HG03045 (cell line): ENCODE data around the gene SPON1.

ENCODE experiments used
- ATAC-seq: cut with Tn5 transposase; IDR thresholded peaks from one replicate; pipeline ENCODE4 v1.9.1; 2021; ENCODE audit warnings: mild to moderate bottlenecking, moderate library complexity; ENCODE audit not compliant: unreplicated experiment

The SPON1 gene

GRCh38 chr11:14179116-14179820 lies 216.7 kb downstream of the SPON1 start:
- ATAC-seq = no peak

- ATAC-seq = no peak
These were observed 218.6 kb downstream of the SPON1 start for GRCh38 chr11:14181121-14181520.

GRCh38 chr11:14182833-14183364 lies 220.4 kb downstream of the SPON1 start:
- ATAC-seq = no peak

GRCh38 chr11:14184028-14184940 lies 221.8 kb downstream of the SPON1 start:
- ATAC-seq = no peak

- ATAC-seq = no peak
These were observed 222.9 kb downstream of the SPON1 start for GRCh38 chr11:14185461-14185860.

- ATAC-seq = no peak
These were observed 223.7 kb downstream of the SPON1 start for GRCh38 chr11:14186046-14186775.

- no peak for ATAC-seq
These were observed 227.4 kb downstream of the SPON1 start for GRCh38 chr11:14189874-14190273.

- ATAC-seq = no peak
These were observed 228.7 kb downstream of the SPON1 start for GRCh38 chr11:14190992-14191778.

- ATAC-seq = no peak
These were observed 231.1 kb downstream of the SPON1 start for GRCh38 chr11:14193644-14194043.

- no peak for ATAC-seq
These were observed 240.0 kb downstream of the SPON1 start for GRCh38 chr11:14202251-14203196.

- ATAC-seq = no peak
These were observed 240.8 kb downstream of the SPON1 start for GRCh38 chr11:14203321-14203720.

- ATAC-seq = no peak
These were observed 250.5 kb downstream of the SPON1 start for GRCh38 chr11:14212986-14213385.

GRCh38 chr11:14218728-14219127 lies 256.2 kb downstream of the SPON1 start:
- ATAC-seq = no peak

- no peak for ATAC-seq
These were observed 261.2 kb downstream of the SPON1 start for GRCh38 chr11:14223636-14224288.

- no peak for ATAC-seq
These were observed 261.9 kb downstream of the SPON1 start for GRCh38 chr11:14224395-14224794.

GRCh38 chr11:14225666-14226065 lies 263.1 kb downstream of the SPON1 start:
- no peak for ATAC-seq

- ATAC-seq = no peak
These were observed 265.8 kb downstream of the SPON1 start for GRCh38 chr11:14228356-14228755.

GRCh38 chr11:14229472-14229871 lies 266.9 kb downstream of the SPON1 start:
- no peak for ATAC-seq

- no peak for ATAC-seq
These were observed 267.9 kb downstream of the SPON1 start for GRCh38 chr11:14230407-14230806.
